GM18505 (cell line): ENCODE measurements around the gene IRAK2.
A peak's percentile ranks its signal among the peaks of the same experiment; 100 is the strongest.

ENCODE experiments used
- ATAC-seq: cut with Tn5 transposase; IDR thresholded peaks from one replicate; pipeline ENCODE4 v1.9.1; 2021; ENCODE audit not compliant: unreplicated experiment
- POLR2A ChIP-seq: IDR thresholded peaks from 4 replicates; pipeline ENCODE4 v1.6.1; 2011; ENCODE audit warnings: borderline replicate concordance; ENCODE audit not compliant: insufficient read depth, insufficient read length; ENCODE audit errors: extremely low read depth

IRAK2 gene

GRCh38 chr3:10187290-10187876 lies 22.7 kb downstream of the IRAK2 start:
- TF ChIP-seq POLR2A = no peak
- no peak for ATAC-seq

DNA sequence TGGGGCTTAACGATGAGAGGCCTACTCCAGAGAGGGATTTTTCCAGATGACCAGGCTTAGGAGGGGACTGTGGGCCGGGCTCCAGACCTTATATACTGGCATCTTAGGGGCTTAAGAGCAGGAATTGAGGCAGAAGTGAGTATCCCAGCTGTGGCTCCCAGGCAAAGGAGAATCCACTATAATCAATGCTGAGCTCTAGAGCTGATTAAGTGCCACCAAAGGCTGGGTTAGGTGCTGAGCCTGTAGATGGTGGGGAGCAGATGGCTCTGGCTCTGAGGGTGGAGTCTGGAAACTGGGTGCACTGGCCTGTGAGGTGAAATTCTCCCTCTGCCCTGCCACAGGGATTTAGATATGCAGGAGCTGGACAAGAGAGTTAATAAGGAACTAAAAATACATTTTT lies 23.2 kb downstream of the IRAK2 start:
- no peak for ATAC-seq
- TF ChIP-seq POLR2A = no peak

- no peak for TF ChIP-seq POLR2A
- no peak for ATAC-seq
Measured at GRCh38 chr3:10188804-10189556, 24.3 kb downstream of the IRAK2 start.

- no peak for TF ChIP-seq POLR2A
- ATAC-seq = no peak
Measured at GRCh38 chr3:10189557-10190354, 25.0 kb downstream of the IRAK2 start.

- ATAC-seq = peak; percentile 39
- TF ChIP-seq POLR2A = no peak
Measured at GRCh38 chr3:10192953-10193691, 28.4 kb downstream of the IRAK2 start.

DNA sequence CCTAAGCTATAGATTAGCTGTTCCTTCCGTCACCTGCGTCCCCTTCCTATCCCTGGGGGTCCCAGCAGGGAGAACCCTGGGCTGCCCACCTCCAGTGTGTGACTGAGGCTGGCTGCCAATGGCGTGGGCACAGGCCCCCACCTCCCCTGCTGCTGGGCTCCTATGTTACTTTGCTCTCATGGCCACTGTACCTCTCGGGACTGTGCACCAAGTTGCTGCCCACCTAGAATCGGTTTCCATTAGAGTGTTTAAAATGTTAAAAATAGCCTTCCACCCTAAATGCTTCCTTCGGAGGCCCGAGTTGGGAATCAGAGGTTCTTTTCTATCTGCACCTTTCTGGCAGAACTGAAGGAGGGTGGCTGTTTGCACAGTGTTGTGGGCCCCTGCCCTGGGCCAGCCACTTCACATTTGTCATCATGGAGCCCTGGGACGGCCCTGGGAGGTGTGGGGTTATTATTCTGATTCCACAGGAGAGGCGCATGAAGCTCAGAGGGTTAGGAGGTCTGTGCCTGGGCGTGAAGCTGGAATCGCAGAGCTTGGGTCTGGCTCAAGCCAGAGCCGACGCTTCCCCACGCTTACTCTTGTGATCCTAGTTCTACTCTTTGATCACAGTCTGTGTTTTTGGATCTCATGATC lies 29.1 kb downstream of the IRAK2 start:
- ATAC-seq = no peak
- TF ChIP-seq POLR2A = no peak

- no peak for ATAC-seq
- no peak for TF ChIP-seq POLR2A
Measured at GRCh38 chr3:10194328-10195071, 29.8 kb downstream of the IRAK2 start.

- no peak for ATAC-seq
- no peak for TF ChIP-seq POLR2A
Measured at GRCh38 chr3:10195366-10196089, 30.8 kb downstream of the IRAK2 start.

DNA sequence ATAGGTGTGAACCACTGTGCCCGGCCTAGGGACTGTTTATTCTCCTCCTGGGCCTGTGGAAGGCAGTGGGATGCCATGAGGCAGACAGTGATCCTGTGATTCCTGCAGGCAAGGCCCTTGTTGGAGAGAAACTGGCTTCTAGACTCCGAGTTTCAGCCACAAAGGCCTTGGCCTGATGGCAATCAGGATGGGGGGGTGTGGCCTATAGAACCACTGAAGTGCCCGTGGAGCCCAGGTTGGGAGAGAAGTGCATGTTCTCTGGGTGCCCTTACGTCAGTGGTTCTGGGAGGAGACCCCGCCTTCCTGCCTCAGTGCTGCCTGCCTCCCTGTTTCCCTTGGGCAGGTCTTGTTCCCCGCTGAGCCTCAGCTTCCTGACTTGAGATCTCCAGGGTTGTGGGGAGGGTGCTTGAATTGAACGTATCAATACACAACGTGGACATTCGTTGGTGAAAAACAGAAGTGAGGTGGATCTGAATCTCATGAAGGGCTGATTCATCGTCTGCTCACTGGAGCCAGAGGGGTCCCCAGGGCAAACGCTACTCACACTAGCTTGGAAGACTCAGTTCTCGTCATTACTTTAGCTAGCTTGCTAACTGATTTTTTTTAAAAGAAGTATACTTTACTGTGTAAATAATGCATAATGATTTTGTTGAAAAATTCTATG lies 31.8 kb downstream of the IRAK2 start:
- TF ChIP-seq POLR2A = no peak

GRCh38 chr3:10198226-10198625 lies 33.5 kb downstream of the IRAK2 start:
- no peak for TF ChIP-seq POLR2A
- no peak for ATAC-seq

More for the DNA sequence above, 31.8 kb downstream of the IRAK2 start:
- ATAC-seq = no peak
